HepG2 (cell line): ENCODE results near the gene USP19. TPM values are rescaled to one million over a fixed set of nuclear protein-coding genes. Genes with fewer than 3 reads are reported as not detected.

Experiments used
- ATF7 ChIP-seq, 2 experiments: fragments of 450-650 bp in 1 of 2; sonication (generic) in 1 of 2; formaldehyde crosslinking in 1 of 2; IDR thresholded peaks; 2 replicates each; pipeline versions ENCODE4 v1.4.0 to v1.6.1; 2016 to 2020; ENCODE audit warnings: antibody characterized with exemption in 1 of 2, mild to moderate bottlenecking in 1 of 2, missing genetic modification reagents in 1 of 2
- CCDC6 ChIP-seq: sonication (generic); formaldehyde crosslinking; IDR thresholded peaks from 2 replicates; pipeline ENCODE4 v1.8.1; 2022; ENCODE audit warnings: mild to moderate bottlenecking, missing genetic modification reagents, moderate library complexity
- CSRNP1 ChIP-seq: sonication (generic); formaldehyde crosslinking; IDR thresholded peaks from 2 replicates; pipeline ENCODE4 v1.8.1; 2023; ENCODE audit warnings: mild to moderate bottlenecking, missing genetic modification reagents
- DBP ChIP-seq: sonication (generic); formaldehyde crosslinking; IDR thresholded peaks from 2 replicates; pipeline ENCODE4 v1.4.0; 2020; ENCODE audit warnings: missing genetic modification reagents; ENCODE audit errors: not compliant biosample characterization
- EZH2 ChIP-seq: conservative IDR thresholded peaks from 2 replicates; pipeline ENCODE4 v1.6.1; 2012; ENCODE audit warnings: mild to moderate bottlenecking, low read depth, low read length, moderate library complexity
- HDAC6 ChIP-seq: fragments of 200-600 bp; sonication (generic); IDR thresholded peaks from 2 replicates; pipeline ENCODE4 v1.7.0; 2017; ENCODE audit warnings: mild to moderate bottlenecking, antibody characterized with exemption, low read length, low read depth
- HES4 ChIP-seq: sonication (generic); formaldehyde crosslinking; IDR thresholded peaks from 2 replicates; pipeline ENCODE4 v1.9.0; 2021; ENCODE audit warnings: mild to moderate bottlenecking, missing genetic modification reagents, borderline replicate concordance
- HNRNPK ChIP-seq: fragments of 200-400 bp; formaldehyde crosslinking; IDR thresholded peaks from 2 replicates; pipeline ENCODE4 v1.6.1; 2018; ENCODE audit warnings: low read length, low read depth, moderate library complexity, mild to moderate bottlenecking; ENCODE audit not compliant: poor library complexity, severe bottlenecking
- HOXA9 ChIP-seq: sonication (generic); formaldehyde crosslinking; IDR thresholded peaks from 2 replicates; pipeline ENCODE4 v1.8.1; 2022; ENCODE audit warnings: missing genetic modification reagents, mild to moderate bottlenecking, moderate library complexity, borderline replicate concordance
- KDM4B ChIP-seq: sonication (generic); formaldehyde crosslinking; IDR thresholded peaks from 2 replicates; pipeline ENCODE4 v1.4.0; 2020; ENCODE audit warnings: missing genetic modification reagents
- KLF15 ChIP-seq: sonication (generic); formaldehyde crosslinking; IDR thresholded peaks from 2 replicates; pipeline ENCODE4 v1.8.1; 2023; ENCODE audit warnings: borderline replicate concordance, mild to moderate bottlenecking, inconsistent platforms, missing genetic modification reagents, mixed read lengths
- LRRFIP1 ChIP-seq: sonication (generic); formaldehyde crosslinking; conservative IDR thresholded peaks from 2 replicates; pipeline ENCODE4 v1.4.0; 2020; ENCODE audit warnings: missing genetic modification reagents
- RBM22 ChIP-seq: fragments of 200-400 bp; formaldehyde crosslinking; optimal IDR thresholded peaks from 2 replicates; pipeline ENCODE3; 2017; ENCODE audit warnings: mild to moderate bottlenecking, low read length, moderate library complexity
- RXRB ChIP-seq: IDR thresholded peaks from 2 replicates; pipeline ENCODE4 v1.6.1; 2016; ENCODE audit warnings: borderline replicate concordance, missing genetic modification reagents, missing compliant biosample characterization
- TFAP4 ChIP-seq: sonication (generic); IDR thresholded peaks from 2 replicates; pipeline ENCODE4 v1.6.1; 2016; ENCODE audit warnings: low read depth, borderline replicate concordance
- TSC22D2 ChIP-seq: sonication (generic); formaldehyde crosslinking; IDR thresholded peaks from 2 replicates; pipeline ENCODE4 v1.5.1; 2020; ENCODE audit warnings: missing genetic modification reagents, mild to moderate bottlenecking, borderline replicate concordance
- ZFP36L2 ChIP-seq: sonication (generic); formaldehyde crosslinking; IDR thresholded peaks from 2 replicates; pipeline ENCODE4 v1.4.0; 2020; ENCODE audit warnings: missing genetic modification reagents
- ZNF333 ChIP-seq: sonication (generic); formaldehyde crosslinking; IDR thresholded peaks from 2 replicates; pipeline ENCODE4 v1.4.0; 2020; ENCODE audit warnings: mild to moderate bottlenecking, missing genetic modification reagents, borderline replicate concordance
- ZNF383 ChIP-seq: sonication (generic); formaldehyde crosslinking; IDR thresholded peaks from 2 replicates; pipeline ENCODE4 v1.4.0; 2020; ENCODE audit warnings: missing genetic modification reagents, mild to moderate bottlenecking, borderline replicate concordance
- ZNF432 ChIP-seq: sonication (generic); formaldehyde crosslinking; IDR thresholded peaks from 2 replicates; pipeline ENCODE4 v1.5.0; 2020; ENCODE audit warnings: missing genetic modification reagents, mild to moderate bottlenecking, borderline replicate concordance
- ZNF530 ChIP-seq: sonication (generic); formaldehyde crosslinking; IDR thresholded peaks from 2 replicates; pipeline ENCODE4 v1.5.0; 2020; ENCODE audit warnings: low read depth, mild to moderate bottlenecking, missing genetic modification reagents
- ZNF766 ChIP-seq: sonication (generic); formaldehyde crosslinking; IDR thresholded peaks from 2 replicates; pipeline ENCODE4 v1.5.0; 2020; ENCODE audit warnings: missing genetic modification reagents, borderline replicate concordance
- ZSCAN20 ChIP-seq: sonication (generic); formaldehyde crosslinking; IDR thresholded peaks from 2 replicates; pipeline ENCODE4 v1.4.0; 2020; ENCODE audit warnings: missing genetic modification reagents, mild to moderate bottlenecking, borderline replicate concordance
- polyA plus RNA-seq, 8 experiments: library from polyadenylated mRNA; depleted of rRNA in 3 of 8; stranded (reverse) in 7 of 8; unstranded in 1 of 8; fragments of >200 nt; fragmentation: Illumina TruSeq in 4 of 8; extraction: Trizol in 4 of 8; gene quantifications; 2 replicates each; pipeline versions ENCODE4 v1.2.1 to v1.2.3, GENCODE V29; 2011 to 2016; ENCODE audit warnings: low read depth in 4 of 8, missing spikeins in 1 of 8, mixed read lengths in 1 of 8; ENCODE audit not compliant: insufficient read depth in 1 of 8
- total RNA-seq, 5 experiments: library from RNA; depleted of rRNA; stranded (reverse); fragments of >200 nt; fragmentation: Illumina TruSeq; extraction: Trizol; gene quantifications; 2 replicates each; pipeline ENCODE4 v1.2.3, GENCODE V29; 2016; ENCODE audit warnings: low read depth in 1 of 5

Gene USP19
- total and polyA plus RNA-seq, 2 of the 13 experiments (the other 11 are each of a cell fraction or from before 2014, with no cell fraction given) = 28.3 to 31.7 TPM

GRCh38 chr3:49120438-49121131 lies at the start of gene USP19 (continued):
- TF ChIP-seq LRRFIP1 (no peak), ZNF333 (CRISPR knock-in tag) (0 out of 2 replicates have a peak, but pooled peaks have one; percentile 17), CCDC6 (0 out of 2 replicates have a peak, but pooled peaks have one; percentile 33), ZSCAN20 (CRISPR knock-in tag) (no peak), HDAC6 (no peak), EZH2 (no peak), CSRNP1 (CRISPR knock-in tag) (peak; percentile 80; the same call in 1 of the 2 replicates), HOXA9 (CRISPR knock-in tag) (no peak), ZNF766 (CRISPR knock-in tag) (peak; percentile 76; the same call in 1 of the 2 replicates), DBP (no peak), KDM4B (CRISPR knock-in tag) (peak; percentile 46; the same call in 1 of the 2 replicates), HNRNPK (peak; percentile 73), ZNF432 (CRISPR knock-in tag) (no peak), RXRB (CRISPR knock-in tag) (peak; percentile 66; the same call in 1 of the 2 replicates), ZNF530 (no peak), ATF7 (IDR thresholded peaks at IDR 0.05) (no peak), ATF7 (CRISPR knock-in tag; IDR thresholded peaks at IDR 0.05) (no peak), TFAP4 (peak; percentile 8; the same call in 1 of the 2 replicates), ZNF383 (CRISPR knock-in tag) (no peak), TSC22D2 (CRISPR knock-in tag) (no peak), KLF15 (CRISPR knock-in tag) (0 out of 2 replicates have a peak, but pooled peaks have one; percentile 20), RBM22 (peak; percentile 77), HES4 (CRISPR knock-in tag) (peak; percentile 64), ZFP36L2 (CRISPR knock-in tag) (no peak; the same call in 1 of the 2 replicates)
